SK-N-MC (cell line): ENCODE measurements around the gene RNF168.
"Not testable (repeated sequence)": the region's sequence is repeated elsewhere in the genome, so short reads cannot be mapped to it uniquely, and the experiment has no call there.

Experiments
- DNase-seq: peaks from one replicate; pipeline ENCODE4 v3.0.0-alpha.2; 2011; ENCODE audit warnings: low read depth, low spot score
- H3K27ac ChIP-seq: fragments of 200-600 bp; sonication (generic); 2 replicates; pipeline ENCODE4 v1.5.1; 2016; ENCODE audit warnings: mixed run types
- H3K36me3 ChIP-seq: fragments of 200-600 bp; sonication (generic); 2 replicates; pipeline ENCODE4 v1.6.1; 2017; ENCODE audit warnings: antibody characterized with exemption, low read length, mixed read lengths; ENCODE audit not compliant: insufficient read depth
- H3K4me3 ChIP-seq: fragments of 200-600 bp; sonication (generic); 2 replicates; pipeline ENCODE4 v1.5.1; 2016
- H3K9ac ChIP-seq: fragments of 200-600 bp; sonication (generic); 2 replicates; pipeline ENCODE4 v1.8.0; 2017; ENCODE audit warnings: mixed run types, mixed read lengths; ENCODE audit not compliant: insufficient read length
- H3K9me3 ChIP-seq: fragments of 200-600 bp; sonication (generic); 2 replicates; pipeline ENCODE4 v1.6.1; 2017; ENCODE audit warnings: low read depth, mild to moderate bottlenecking, antibody characterized with exemption, low read length, moderate library complexity, mixed read lengths
- EZH2 ChIP-seq: fragments of 200-600 bp; sonication (generic); IDR thresholded peaks from one replicate; pipeline ENCODE4 v1.6.1; 2017; ENCODE audit warnings: antibody characterized with exemption
- FOXP2 ChIP-seq: optimal IDR thresholded peaks from 2 replicates; pipeline ENCODE3; 2011; ENCODE audit warnings: mild to moderate bottlenecking, moderate library complexity; ENCODE audit not compliant: insufficient read depth; ENCODE audit errors: extremely low read length, control extremely low read depth
- POLR2AphosphoS5 ChIP-seq: IDR thresholded peaks from 2 replicates; pipeline ENCODE4 v1.6.1; 2012; ENCODE audit warnings: mild to moderate bottlenecking, low read depth, low read length, borderline replicate concordance

RNF168 gene

DNA sequence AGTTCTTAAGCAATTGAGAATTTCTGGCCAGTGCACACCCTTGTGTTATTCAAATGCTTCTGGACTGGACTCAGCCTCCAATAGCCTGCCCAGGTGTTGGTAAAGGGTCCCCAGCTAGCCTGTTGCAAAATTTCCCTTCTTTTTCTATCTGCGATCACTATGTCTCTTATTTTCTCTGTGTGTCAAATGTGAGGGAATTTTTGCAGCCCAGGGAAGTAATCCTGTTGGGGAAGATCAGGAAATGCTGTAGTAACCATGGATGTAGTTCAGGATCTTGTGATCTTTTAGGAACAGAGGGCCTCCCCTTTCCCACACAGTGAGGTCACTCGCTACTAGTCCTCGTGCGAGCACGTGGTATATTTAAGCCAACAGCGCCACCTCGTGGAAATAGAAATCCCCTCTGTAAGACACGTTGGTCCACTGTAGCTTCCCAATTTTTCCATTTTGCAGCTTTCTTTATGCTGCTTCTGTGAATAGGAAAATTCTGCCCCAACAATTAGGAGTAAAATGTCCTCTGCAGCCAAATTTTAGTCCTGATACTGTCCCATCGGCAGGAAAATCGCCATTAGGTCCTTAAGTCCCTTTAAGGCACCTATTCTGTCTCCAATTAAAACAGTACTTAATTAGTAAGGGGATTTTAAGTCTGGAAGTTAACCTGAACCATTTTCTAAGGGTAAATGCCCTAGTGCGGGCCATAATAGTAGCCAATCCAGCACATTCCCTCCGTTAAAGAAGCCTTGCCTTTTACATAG is 15.6 kb upstream of the RNF168 start:
- DNase-seq, result peak; percentile 76
- TF ChIP-seq FOXP2 (no peak), POLR2AphosphoS5 (no peak), EZH2 (no peak)
- H3K4me3 ChIP-seq, result no peak overlapping the region
- peaks cover 22% of the 10 kb centered on the region; the same call in 1 of the 2 replicates for H3K9me3 ChIP-seq
- no peaks in the 10 kb centered on the region for H3K36me3 ChIP-seq
- no peak overlapping the region for H3K9ac ChIP-seq
- no peak overlapping the region for H3K27ac ChIP-seq

DNA sequence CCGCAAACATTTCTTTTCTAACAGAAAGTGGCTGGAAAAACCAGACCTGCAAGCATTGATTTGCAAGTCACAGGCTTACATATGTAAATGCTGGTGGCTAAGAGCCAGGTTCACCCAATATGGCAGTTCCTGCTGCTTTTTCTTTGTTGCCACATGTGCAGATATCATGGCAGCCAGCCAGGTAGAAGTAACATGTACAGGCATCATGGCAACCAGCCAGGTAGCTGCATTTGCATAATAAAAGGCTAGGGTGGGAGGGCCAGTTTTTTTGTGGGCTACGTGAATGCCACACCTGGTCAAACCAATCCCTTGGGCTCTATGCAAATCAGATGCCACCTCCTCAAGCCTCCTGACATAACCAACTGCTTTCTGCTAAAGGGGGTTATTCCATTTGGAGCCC is 14.4 kb upstream of the RNF168 start:
- Histone ChIP-seq H3K4me3 (no peak overlapping the region), H3K36me3 (no peaks in the 10 kb centered on the region), H3K9me3 (peaks cover 22% of the 10 kb centered on the region; the same call in 1 of the 2 replicates), H3K27ac (no peak overlapping the region; the same call in 1 of the 2 replicates), H3K9ac (no peak overlapping the region)
- TF ChIP-seq FOXP2 (no peak), POLR2AphosphoS5 (no peak), EZH2 (no peak)
- DNase-seq, result no peak

DNA sequence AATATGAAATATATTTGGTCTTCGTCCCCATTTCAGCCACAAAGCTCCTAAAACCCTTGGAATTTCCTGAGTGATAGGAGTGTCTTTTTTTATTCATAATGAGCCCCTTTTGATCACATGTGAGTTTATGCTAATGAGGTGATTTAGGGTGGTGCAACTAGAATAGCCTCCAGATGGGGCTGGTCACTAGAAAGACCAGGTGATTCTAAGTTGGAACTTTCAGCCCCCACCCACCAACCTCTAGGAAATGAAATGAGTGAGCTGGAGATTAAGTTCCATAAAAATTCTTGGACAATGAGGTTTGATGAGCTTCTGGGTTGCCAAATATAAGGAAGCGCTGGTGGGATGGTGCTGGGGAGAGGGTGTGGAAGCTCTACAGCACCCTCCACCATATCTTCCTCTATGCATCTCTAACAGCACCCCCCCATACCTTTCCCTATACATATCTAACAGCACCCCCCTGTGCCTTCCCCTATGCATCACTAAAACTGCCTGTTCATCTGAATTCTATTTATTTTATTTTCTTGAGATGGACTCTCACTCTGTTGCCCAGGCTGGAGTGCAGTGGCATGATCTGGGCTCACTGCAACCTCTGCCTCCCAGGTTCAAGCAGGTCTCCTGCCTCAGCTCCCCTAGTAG is 13.7 kb upstream of the RNF168 start:
- H3K4me3 ChIP-seq, result no peak overlapping the region
- TF ChIP-seq EZH2 (no peak), POLR2AphosphoS5 (no peak), FOXP2 (no peak)
- H3K9me3 ChIP-seq, result peaks cover 22% of the 10 kb centered on the region; the same call in 1 of the 2 replicates
- no peak for DNase-seq
- H3K9ac ChIP-seq, result no peak overlapping the region
- no peaks in the 10 kb centered on the region for H3K36me3 ChIP-seq
- no peak overlapping the region; the same call in 1 of the 2 replicates for H3K27ac ChIP-seq

DNA sequence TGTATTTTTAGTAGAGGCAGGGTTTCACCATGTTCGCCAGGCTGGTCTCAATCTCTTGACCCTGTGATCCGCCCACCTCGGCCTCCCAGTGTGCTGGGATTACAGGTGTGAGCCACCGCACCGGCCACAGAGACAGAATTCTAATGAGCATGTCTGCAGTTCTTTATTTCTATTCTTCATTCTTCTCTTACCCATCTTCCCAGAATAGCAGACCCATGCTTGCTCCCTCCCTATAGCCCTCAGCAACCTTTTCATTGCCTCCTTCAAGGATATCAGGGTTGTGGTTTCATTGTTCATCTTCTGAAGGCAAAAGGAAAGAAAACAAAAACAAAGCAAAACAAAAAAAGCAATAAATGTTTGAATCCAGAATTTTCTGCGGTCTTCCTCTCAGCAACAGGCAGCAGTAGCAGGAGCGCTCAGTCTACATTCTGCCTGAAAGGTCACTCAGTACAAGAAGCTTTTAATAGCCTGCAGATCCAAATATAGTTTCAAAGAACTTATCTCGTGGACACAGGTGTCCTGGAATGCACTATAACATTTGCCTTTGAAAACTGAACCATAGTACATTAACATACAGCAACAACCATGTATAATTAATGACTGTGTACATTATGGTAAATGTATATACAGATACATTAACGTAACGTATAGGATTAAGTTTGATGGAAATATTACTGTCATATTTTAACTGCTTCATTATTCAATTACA is 11.5 kb upstream of the RNF168 start, which contains the start of gene SMCO1:
Gene SMCO1 (minus strand): TSS at position 434 of the 709 bp plus-strand sequence. CDS start 137 bp downstream, at position 297.
- no peak within 1 kb of the TSS for H3K9ac ChIP-seq
- TF ChIP-seq FOXP2 (no peak), POLR2AphosphoS5 (no peak), EZH2 (no peak)

DNA sequence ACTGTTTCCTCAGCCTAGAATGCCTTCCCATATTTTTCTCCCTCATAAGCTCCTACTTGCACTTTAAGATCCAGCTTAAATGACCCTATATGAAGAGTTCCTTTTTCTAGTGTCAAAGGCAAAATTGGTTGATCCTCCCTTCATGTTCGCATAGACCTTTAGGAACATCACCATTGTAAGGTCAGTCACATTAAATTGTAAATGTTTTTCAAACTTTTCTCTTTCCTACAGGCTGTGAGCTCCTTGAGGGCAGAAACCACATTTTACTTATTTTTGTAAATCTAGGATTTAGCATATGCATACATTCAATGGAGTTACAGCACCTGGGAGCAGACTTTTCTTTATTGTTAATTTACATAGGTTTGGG is 10.8 kb upstream of the RNF168 start:
- H3K36me3 ChIP-seq, result no peaks in the 10 kb centered on the region
- H3K9ac ChIP-seq, result no peak overlapping the region

More for the DNA sequence above, 11.5 kb upstream of the RNF168 start, which contains the start of gene SMCO1:
- H3K9me3 ChIP-seq, result peaks cover 18% of the 10 kb centered on the region; the same call in 1 of the 2 replicates
- DNase-seq, result no peak
- no peak within 1 kb of the TSS for H3K4me3 ChIP-seq
- no peak within 1 kb of the TSS for H3K27ac ChIP-seq
- no peaks in the 10 kb centered on the region for H3K36me3 ChIP-seq

DNA sequence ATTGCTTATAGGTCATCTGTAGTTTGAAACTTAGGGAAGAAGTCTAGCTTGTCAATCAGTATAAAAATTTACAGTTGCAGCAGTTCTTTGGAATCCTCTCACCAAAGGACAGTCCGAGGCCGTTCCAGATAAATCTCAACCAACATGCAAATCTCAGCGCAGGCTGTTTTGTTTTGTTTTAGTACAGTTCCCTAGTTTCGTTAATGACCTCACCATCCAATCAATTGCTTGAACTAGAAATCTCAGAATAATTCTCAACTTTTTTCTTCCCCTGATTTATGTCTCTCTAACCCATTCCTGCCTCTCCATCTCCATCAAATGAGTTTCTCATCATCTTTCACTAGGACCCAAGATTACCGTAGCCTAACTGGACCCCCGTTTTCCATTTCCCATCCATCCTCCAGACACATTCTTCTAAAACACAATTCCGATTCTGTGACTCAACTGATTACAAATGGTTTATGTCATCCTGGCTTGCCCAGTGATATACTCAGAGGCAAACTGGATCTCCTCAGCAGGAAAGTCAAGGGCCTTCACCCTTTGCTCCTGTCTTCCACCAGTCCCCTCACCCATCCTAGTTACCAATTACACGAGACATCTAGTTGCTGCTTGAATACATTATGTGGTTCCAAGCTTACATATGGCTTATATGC is 10.3 kb upstream of the RNF168 start:
- H3K9me3 ChIP-seq, result peaks cover 6% of the 10 kb centered on the region; the same call in 1 of the 2 replicates
- no peak for TF ChIP-seq POLR2AphosphoS5
- TF ChIP-seq EZH2, result no peak
- TF ChIP-seq FOXP2, result no peak
- DNase-seq, result no peak

More for the DNA sequence above, 10.8 kb upstream of the RNF168 start:
- no peak overlapping the region for H3K4me3 ChIP-seq
- no peak for DNase-seq
- peaks cover 11% of the 10 kb centered on the region; the same call in 1 of the 2 replicates for H3K9me3 ChIP-seq
- no peak overlapping the region for H3K27ac ChIP-seq
- TF ChIP-seq FOXP2 (no peak), POLR2AphosphoS5 (no peak), EZH2 (no peak)

DNA sequence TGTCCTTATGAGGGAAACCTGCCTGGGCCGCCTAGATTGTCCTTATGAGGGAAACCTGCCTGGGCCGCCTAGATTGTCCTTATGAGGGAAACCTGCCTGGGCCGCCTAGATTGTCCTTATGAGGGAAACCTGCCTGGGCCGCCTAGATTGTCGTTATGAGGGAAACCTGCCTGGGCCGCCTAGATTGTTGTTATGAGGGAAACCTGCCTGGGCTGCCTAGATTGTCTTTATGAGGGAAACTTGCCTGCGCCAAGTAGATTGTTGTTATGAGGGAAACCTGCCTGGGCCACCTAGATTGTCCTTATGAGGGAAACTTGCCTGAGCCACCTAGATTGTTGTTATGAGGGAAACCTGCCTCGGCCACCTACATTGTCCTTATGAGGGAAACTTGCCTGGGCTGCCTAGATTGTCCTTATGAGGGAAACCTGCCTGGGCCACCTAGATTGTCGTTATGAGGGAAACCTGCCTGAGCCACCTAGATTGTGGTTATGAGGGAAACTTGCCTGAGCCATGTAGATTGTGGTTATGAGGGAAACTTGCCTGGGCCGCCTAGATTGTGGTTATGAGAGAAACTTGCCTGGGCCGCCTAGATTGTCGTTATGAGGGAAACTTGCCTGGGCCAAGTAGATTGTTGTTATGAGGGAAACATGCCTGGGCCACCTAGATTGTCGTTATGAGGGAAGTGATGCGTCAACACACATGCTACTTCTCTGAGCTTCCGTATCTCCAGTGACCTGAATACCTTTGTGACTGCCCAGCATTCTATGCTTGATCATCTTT is 8.3 kb upstream of the RNF168 start:
- H3K27ac ChIP-seq, H3K36me3 ChIP-seq, H3K9ac ChIP-seq, DNase-seq, H3K9me3 ChIP-seq, H3K4me3 ChIP-seq: not testable (repeated sequence)

More for the DNA sequence above, 10.3 kb upstream of the RNF168 start:
- no peak overlapping the region for H3K9ac ChIP-seq
- no peak overlapping the region for H3K4me3 ChIP-seq
- no peaks in the 10 kb centered on the region for H3K36me3 ChIP-seq
- H3K27ac ChIP-seq, result no peak overlapping the region

DNA sequence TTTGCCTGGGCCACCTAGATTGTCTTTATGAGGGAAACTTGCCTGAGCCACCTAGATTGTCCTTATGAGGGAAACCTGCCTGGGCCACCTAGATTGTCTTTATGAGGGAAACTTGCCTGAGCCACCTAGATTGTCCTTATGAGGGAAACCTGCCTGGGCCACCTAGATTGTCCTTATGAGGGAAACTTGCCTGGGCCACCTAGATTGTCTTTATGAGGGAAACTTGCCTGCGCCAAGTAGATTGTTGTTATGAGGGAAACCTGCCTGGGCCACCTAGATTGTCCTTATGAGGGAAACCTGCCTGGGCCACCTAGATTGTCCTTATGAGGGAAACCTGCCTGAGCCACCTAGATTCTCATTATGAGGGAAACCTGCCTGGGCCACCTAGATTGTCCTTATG is 7.5 kb upstream of the RNF168 start:
- H3K4me3 ChIP-seq, H3K27ac ChIP-seq, H3K9me3 ChIP-seq, DNase-seq, H3K9ac ChIP-seq, H3K36me3 ChIP-seq: not testable (repeated sequence)
